ENCODE results near the gene SPDEF.

Gene SPDEF

GRCh38 chr6:34587325-34587724 lies 31.2 kb upstream of the SPDEF start:
- no peak for ATAC-seq
- TF ChIP-seq BACH2 (CRISPR knock-in tag; IDR thresholded peaks at IDR 0.05; ENCODE audit: borderline replicate concordance): no peak
- TF ChIP-seq ARNTL (CRISPR knock-in tag; IDR thresholded peaks at IDR 0.05; ENCODE audit: borderline replicate concordance, low read depth): no peak
- TF ChIP-seq CSRNP3 (CRISPR knock-in tag; IDR thresholded peaks at IDR 0.05): no peak
- no peak for TF ChIP-seq TCF4 (CRISPR knock-in tag; IDR thresholded peaks at IDR 0.05; ENCODE audit: borderline replicate concordance)
- no peak for TF ChIP-seq CSDC2 (CRISPR knock-in tag; IDR thresholded peaks at IDR 0.05)
- TF ChIP-seq ZNF565 (CRISPR knock-in tag; conservative IDR thresholded peaks at IDR 0.05; ENCODE audit: low read depth): no peak
- TF ChIP-seq ZFP30 (CRISPR knock-in tag; IDR thresholded peaks at IDR 0.05): no peak
- no peak for TF ChIP-seq ZFP3 (CRISPR knock-in tag; IDR thresholded peaks at IDR 0.05)
- no peak for TF ChIP-seq PATZ1 (CRISPR knock-in tag; IDR thresholded peaks at IDR 0.05; ENCODE audit: borderline replicate concordance)
- TF ChIP-seq OSR1 (CRISPR knock-in tag; IDR thresholded peaks at IDR 0.05): no peak
- TF ChIP-seq ZNF8 (CRISPR knock-in tag; IDR thresholded peaks at IDR 0.05): no peak
- TF ChIP-seq ISL1 (CRISPR knock-in tag; IDR thresholded peaks at IDR 0.05): no peak
- TF ChIP-seq SNAI2 (CRISPR knock-in tag; IDR thresholded peaks at IDR 0.05): no peak
- TF ChIP-seq ZNF70 (CRISPR knock-in tag; IDR thresholded peaks at IDR 0.05): no peak
- TF ChIP-seq ESRRG (CRISPR knock-in tag; IDR thresholded peaks at IDR 0.05): no peak
- TF ChIP-seq TSHZ2 (CRISPR knock-in tag; IDR thresholded peaks at IDR 0.05): no peak

- ATAC-seq: no peak
- TF ChIP-seq ZNF8 (CRISPR knock-in tag; IDR thresholded peaks at IDR 0.05) (no peak), ZNF70 (CRISPR knock-in tag; IDR thresholded peaks at IDR 0.05) (no peak), BACH2 (CRISPR knock-in tag; IDR thresholded peaks at IDR 0.05; ENCODE audit: borderline replicate concordance) (no peak), ARNTL (CRISPR knock-in tag; IDR thresholded peaks at IDR 0.05; ENCODE audit: borderline replicate concordance, low read depth) (no peak), PATZ1 (CRISPR knock-in tag; IDR thresholded peaks at IDR 0.05; ENCODE audit: borderline replicate concordance) (no peak), ZFP3 (CRISPR knock-in tag; IDR thresholded peaks at IDR 0.05) (no peak), TCF4 (CRISPR knock-in tag; IDR thresholded peaks at IDR 0.05; ENCODE audit: borderline replicate concordance) (no peak), TOX (CRISPR knock-in tag; IDR thresholded peaks at IDR 0.05; ENCODE audit: borderline replicate concordance) (no peak), PPARA (CRISPR knock-in tag; IDR thresholded peaks at IDR 0.05; ENCODE audit: borderline replicate concordance) (no peak), CSRNP3 (CRISPR knock-in tag; IDR thresholded peaks at IDR 0.05) (no peak), CREB5 (CRISPR knock-in tag; IDR thresholded peaks at IDR 0.05; ENCODE audit: low read depth) (no peak), CSDC2 (CRISPR knock-in tag; IDR thresholded peaks at IDR 0.05) (no peak), ZC3H10 (CRISPR knock-in tag; IDR thresholded peaks at IDR 0.05) (no peak), GLIS3 (CRISPR knock-in tag; IDR thresholded peaks at IDR 0.05) (no peak), RARB (CRISPR knock-in tag; IDR thresholded peaks at IDR 0.05) (no peak), ZFP30 (CRISPR knock-in tag; IDR thresholded peaks at IDR 0.05) (no peak)
Measured at GRCh38 chr6:34586327-34587040, 30.4 kb upstream of the SPDEF start.
